HL-60/S4 (cell line): Measurements from ENCODE around the gene TPH1.

ENCODE experiments used
- in situ Hi-C: fragments of 300-500 bp; cut with MboI; formaldehyde crosslinking; loops from 2 replicates; pipeline ENCODE4 v1.14.3; 2022; ENCODE audit warnings: low sequenced_read_pairs

The TPH1 gene

DNA sequence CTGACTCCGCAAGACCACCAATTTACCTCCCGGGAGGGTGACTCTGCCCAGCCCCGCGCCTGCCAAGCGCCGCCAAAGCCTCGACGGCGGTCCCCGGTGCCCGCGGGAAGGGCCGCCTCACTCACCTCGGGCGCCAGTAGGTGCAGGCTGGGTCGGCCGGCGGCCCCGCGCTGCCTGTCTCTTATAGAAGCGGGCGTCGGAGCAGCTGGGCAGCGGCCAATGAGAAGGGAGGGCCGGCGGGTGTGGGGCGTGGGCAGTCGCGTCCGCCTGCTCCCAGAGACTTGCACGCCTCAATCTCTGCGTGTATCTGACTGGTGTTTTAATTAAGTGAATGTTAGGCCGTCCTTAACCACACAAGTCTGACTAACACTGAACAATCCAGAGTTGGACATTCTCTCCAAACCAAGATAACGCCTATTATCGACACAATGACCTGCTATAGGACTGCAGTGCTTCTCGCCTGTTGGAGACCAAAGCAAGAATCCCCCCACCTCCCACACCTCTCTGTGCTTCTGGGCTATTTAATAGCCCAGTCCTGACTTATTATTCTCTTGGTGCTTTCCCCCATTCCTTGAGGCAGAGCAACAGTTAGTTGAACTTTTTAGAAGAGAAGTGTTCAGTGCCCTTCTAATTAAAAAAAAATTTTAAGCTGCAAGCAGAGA is at the start of gene TPH1:
Gene TPH1 (minus strand): TSS at position 154 of the 662 bp plus-strand sequence. CDS start 5,507 bp downstream, outside the sequence.
- in situ Hi-C loops: no loop called here

DNA sequence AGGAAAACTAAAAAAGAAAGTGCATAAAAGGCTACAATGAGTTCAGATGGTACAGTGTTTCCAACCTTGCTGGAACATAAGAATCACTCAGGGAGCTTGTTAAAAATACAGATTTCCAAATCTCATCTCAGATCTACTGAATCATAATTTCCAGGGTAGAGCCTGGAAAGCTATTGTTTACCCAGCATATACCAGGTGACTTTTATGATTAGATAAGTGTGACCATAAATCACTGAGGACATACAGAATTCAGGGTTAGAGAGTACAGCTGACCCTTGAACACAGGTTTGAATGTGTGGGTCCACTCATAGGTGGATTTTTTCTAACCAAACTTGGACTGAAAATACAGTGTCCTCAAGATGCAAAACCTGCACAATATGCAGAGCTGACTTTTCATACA is 47.9 kb upstream of the TPH1 start:
- in situ Hi-C loops: no loop called here

DNA sequence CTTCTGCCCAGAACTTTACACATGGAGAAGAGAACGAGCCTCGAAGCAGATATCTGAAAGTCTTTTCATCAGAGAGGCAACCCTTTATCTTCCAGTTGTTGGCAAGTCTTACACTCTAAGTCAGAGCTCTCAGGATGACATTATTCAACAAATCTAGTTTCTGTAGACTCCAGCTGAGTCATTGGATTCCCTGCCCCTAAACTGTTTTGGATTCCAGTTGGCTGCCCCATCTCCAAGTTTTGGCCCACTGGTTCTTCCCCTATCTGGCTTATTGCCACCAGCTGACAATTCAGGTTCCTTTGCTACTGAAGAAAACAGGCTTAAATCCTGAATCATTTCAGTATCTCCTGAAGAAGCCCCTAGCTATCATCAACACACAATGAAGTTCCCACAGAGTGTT is 45.7 kb upstream of the TPH1 start:
- in situ Hi-C loops: no loop called here

DNA sequence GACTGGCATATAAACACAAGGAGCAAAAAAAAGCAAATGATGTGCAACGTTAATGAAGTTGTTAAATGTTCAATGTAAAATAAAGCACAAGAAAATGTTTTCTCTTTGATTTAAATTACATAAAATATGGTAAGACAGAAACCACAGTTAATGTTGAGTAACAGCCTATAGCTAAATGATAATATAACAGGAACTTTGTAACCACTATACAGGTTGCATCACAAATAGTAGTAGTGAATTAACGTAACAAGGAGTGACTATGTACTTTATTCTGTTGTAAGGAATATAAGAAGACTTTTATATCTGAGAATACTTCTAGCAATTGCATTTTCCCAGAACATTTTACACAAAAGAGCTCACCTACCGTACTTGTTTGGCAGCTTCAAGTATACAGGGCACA is 42.9 kb upstream of the TPH1 start:
- in situ Hi-C loops: no loop called here

DNA sequence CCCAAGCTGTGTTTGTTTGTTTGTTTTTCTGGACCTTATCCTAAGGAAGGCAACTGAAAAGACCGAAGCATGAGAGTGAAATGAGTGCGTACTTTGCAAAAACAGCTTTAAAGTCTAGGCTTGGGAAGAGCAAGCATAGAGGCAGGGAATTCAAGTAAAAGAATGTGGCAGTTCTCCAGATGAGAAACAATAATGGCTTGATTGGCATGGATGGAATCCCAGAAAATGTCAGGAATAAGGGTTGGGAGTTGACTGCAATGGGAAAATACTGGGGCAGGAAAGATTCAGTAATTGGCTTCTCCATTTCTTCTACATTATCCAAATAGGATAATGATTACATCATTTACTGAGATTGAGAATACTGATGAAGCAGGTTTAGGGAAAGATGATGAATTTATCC is 42.3 kb upstream of the TPH1 start:
- in situ Hi-C loops: no loop called here

DNA sequence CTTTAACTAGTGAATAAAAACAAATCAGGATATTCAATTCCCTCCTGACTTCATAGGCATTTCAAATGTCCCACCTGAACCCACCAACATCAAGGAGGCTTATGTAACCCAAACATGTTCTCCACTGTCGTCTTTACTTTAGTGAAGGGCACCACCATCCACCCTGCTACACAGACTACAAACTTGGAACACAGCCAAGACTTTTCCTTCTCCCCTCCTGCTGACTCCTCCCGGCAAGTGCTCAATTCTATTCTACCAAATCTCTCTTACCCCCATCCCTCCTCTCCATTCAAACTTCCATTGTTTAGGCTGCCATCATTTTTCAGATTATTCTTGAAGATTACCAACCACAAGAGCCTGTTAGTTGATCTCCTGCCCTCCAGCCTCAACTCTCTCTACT is 35.5 kb upstream of the TPH1 start:
- in situ Hi-C loops: no loop called here

DNA sequence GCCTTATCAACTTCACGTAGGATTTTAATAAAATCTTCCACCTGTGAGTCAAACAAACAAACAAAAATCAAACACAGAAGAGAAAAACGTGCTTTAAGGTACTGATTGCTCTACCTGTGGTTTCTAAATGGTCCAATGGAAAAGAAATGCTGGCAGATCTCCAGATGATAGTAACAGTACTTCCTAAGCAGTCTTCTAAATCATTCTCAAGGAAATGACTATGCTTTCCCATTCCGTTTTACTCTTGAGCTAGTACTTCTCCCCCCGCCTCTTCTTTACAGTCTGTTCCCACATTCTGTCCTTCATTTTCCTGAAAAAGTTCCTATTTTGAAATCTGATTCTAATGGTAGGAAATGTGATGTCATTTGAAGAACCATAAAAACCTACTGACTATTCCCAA is 34.4 kb upstream of the TPH1 start:
- in situ Hi-C loops: no loop called here

DNA sequence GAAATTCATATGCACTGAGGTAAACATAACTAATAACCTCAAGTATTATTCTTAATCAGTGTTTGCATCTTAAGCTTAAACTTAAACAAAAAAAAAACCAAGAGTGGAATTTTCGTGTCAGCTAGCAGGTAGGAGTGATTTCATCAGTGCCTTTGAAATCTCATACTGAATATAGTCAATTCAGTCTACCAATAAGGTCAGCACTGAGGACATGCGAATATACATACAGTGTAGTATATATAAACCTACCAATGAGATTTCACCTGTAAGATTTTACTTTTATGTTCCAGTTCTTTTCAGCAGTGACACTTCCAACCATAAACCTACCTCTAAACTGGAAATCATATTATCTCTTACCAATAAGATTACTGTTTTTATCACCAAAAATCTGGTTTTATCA is 32.8 kb upstream of the TPH1 start:
- in situ Hi-C loops: no loop called here

DNA sequence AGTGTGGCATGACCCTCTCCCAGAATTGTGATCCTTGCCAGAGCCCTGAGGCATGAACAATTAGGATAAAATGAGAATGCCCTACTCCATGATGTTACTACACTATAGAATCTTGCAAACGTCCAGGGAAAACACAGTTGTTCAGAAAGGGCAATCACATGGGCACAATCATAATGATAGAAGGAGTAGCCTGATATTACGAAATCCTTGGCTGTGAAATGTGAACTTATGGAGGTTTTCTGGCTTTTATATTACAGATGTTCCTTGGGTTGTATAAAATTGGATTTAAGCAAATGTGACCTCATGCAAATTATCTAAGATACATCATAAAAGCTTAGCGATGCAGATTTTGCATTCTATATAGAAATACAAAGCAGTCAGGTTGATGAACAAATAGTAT is 29.4 kb upstream of the TPH1 start:
- in situ Hi-C loops: no loop called here

DNA sequence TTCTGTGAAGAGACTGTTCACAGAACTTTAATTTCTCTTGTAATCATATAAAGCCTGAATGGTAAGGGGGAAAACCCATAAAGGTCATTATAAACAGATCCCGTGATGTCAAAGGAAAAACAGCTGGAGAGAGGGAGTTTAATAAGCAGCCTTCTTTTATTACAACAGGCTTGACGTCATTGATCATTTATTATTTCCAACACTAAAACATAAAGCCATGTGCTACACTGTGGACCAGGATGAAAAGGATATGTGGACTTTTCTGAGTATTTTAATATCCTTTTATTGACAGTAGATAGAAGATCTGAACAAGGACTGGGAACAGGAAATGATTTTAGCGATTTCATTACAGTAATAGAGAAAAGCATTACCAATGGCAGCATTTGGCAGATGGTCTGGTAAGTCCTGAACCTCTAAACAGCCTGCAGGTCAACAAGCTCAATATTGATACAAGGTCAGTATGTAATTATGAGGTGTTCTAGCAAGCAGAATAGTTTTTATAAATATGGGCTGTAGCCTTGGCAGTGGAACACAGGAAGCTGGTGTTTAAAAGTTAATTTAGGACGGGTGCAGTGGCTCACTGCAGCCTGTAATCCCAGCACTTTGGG is 25.1 kb upstream of the TPH1 start:
- in situ Hi-C loops: no loop called here

DNA sequence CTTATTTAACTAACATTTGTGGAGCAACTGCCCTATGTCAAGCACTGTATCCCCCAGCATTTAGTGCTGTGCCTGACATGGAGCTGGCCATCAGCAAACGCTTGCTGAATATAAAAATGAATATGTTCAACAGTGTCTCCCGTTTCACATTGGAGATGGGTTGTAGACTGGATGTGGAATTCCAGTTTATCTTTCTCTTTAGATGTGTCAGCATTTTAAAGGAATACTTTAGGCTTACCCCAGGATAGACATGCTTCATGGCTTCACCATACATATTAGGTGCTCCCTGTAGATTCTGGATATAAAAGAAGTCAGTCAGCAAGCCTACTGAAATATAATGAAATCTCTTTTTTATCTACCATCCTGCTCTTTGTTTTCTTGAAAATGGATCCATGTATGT is 21.3 kb upstream of the TPH1 start:
- in situ Hi-C loops: no loop called here

DNA sequence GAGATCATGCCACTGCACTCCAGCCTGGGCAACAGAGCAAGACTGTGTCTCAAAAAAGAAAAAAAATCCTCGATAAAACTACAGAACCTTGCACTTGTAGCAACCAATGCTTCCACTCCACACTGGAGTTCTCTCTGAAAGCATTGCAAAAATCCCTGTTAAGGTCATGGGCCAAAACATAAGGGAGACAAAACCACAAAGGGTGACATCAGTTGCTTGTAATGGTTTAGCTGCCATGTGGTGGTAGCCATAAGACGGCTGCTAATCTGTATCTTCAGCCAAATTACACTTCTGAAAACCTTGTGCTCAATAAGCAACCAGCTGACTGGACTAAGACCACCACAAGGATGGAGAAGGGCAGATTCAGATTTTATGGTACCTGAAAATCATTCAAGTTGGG is 20.6 kb upstream of the TPH1 start:
- in situ Hi-C loops: no loop called here

DNA sequence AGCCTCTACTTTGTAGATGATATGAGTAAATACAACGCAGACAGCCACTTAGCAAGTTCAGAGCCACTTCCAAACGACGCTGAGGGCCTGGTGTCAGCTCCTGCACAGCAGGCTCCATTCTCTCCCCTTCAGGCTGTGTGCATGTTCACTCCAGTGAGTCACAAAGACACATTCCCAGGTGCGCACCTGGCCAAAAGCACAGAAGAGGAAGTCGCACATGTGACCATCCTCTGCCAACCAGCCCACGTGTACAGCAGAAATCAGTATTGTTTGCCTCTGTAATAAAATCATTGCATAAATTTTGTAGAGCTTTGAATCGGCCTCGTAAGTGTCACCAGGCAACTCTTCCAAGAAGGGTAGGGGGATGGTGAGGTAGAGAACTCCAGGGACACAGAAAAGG is 19.5 kb upstream of the TPH1 start:
- in situ Hi-C loops: no loop called here

DNA sequence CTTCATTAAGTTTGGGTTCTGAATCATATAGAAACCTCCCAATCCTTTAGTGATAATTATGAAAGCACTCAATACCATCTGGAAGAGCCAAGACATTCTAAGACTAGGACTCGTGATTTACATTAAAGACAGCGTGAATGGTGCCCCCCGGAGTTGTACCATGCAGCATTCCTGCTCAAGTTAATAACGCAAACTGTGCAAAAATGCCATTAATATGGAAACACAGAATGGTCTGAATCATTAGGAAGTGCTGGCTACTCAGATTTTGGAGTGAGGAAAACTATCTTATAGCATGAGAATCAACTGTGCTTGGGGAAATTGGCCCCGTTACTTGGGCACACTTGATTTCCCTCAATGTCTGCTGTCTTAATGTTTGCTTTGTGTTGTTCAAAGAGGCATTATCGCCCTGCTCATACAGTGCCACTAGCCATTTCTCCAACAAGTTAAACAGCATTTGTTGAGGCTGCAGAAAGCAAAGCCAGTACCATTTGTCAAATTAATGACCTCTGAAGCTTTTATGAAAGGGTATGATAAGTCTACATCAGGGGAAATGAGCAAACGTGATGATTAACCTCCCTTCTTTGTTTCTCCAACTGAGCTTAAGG is 18.5 kb upstream of the TPH1 start:
- in situ Hi-C loops: no loop called here

DNA sequence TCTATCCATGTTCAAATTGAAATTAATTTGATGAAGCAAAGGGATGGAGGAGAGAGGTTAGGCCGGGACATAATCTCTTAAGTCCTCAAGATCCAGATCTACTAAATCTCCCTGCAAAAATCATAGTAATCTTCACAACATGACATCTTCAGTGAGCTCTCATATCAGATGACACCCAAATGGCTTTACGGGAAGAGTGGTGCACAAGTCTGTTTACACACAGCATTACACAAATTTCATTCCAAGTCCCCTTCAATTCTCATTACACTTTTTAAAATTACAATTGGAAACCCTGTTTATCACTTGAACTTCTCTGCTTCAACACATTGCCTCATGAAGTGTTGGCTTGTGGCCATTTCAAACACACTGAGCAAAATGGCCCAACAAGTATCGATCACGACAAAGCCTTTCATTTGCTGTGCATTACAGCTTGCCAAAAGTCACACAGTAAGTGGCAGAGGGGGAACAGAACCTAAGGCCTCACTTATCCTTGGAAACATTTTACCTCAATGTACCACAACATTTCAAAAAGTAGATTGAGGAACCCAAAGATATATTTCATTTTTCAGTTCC is 17.9 kb upstream of the TPH1 start:
- in situ Hi-C loops: no loop called here

DNA sequence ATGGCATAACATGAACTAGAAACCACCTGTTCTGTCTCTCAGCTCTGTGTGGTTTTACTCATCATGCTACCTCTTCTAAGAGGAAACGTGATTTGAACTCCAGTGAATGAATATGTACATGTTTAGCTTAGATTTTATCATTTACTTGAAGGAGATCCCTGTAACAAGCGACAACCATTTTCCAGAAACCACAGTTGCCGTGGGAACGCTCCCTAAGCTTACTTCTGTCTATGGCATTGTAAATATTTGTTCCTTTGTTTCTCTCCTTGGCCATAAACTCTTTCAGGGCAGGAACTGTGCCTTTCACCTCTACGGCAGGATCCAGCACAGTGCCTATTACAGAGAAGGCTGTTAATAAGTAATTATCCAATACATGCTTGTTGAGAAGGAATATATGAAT is 17.1 kb upstream of the TPH1 start:
- in situ Hi-C loops: no loop called here

DNA sequence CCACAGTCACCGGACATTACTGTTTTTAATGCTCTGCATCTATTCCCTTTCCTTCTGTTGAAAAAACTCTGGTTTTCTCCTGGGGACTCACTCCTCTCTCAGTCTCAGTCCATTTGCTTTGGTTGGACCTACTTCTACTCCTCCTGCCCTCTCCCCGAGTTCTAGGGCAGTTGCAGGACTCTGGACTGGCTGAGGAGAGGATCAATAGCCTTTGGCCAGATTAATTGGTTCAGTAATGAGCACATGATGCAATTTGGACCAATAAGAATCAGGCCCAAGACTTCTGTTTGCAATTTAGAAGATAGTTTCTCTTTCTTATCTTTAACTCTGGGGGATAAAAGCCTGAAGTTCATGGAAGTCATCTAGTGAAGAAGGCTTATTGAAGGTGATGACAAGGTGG is 15.3 kb upstream of the TPH1 start:
- in situ Hi-C loops: no loop called here

DNA sequence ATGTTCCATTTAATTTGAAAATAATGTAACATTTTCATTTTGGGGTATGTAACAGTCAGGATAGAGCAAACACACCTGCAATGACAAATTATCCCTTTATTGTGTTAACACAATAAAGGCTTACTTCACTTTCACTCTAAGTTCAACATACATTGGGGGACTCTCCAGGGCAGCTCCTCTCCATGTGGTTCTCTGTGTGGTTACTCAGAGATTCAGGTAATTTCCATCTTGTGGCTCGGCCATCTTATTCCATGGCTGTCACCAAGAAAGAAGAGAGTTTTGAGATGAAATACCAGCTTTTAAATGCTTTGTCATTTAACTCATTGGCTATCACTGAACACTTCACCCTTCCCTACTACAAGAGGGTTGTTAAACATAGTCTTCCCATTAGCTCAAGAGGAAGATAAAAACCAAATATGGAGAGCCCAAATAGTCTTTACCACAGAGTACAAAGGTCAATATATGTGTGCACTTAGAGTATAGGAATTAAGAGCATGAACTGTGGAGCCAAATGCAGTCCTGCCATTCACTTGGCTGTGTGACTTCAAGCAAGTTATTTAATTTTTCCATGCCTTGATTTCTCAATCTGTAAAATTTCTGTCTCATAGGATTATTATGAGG is 10.6 kb upstream of the TPH1 start:
- in situ Hi-C loops: no loop called here

DNA sequence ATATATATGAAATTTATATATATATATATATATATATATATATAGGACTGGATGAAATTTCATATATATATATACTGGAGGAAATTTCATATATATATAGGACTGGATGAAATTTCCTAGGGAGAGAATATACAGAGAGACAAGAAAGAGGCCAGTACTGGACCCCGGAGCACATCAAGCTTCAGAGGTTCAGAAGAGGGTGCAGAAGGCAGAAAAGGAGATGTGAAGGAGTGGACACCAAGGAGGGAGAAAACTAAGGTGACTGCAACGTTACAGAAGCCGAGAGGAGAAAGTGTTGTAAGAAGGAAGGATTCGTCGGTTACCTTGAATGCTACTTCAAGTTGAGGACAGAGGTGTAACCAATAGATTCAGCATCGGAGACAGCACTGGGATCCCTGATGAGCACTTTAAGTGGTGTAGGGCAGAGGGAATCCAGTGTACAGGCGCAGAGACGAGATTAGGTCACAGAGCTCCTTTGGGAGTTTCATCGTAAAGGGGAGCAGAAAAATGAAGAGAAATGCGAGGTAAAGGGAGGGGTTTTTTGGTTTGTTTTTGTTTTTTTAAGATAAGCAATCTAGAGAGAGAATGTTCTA is 8.5 kb upstream of the TPH1 start:
- in situ Hi-C loops: no loop called here

DNA sequence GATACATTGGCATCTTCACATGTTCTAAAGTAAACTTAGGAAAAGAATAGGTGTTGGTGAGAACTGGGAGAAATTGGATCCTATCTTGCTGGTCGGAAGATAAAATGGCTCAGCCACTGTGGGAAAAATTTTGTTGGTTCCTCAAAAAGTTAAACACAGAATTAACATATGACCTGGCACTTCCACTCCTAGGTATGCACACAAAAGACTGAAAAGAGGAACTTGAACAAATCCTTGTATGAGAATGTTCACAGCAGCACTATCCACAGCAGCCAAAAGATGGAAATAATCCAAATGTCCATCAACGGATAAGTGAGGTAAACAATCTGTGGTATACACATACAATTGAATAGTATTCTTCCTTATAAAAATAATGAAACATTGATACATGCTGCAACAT is 4.8 kb upstream of the TPH1 start:
- in situ Hi-C loops: no loop called here

DNA sequence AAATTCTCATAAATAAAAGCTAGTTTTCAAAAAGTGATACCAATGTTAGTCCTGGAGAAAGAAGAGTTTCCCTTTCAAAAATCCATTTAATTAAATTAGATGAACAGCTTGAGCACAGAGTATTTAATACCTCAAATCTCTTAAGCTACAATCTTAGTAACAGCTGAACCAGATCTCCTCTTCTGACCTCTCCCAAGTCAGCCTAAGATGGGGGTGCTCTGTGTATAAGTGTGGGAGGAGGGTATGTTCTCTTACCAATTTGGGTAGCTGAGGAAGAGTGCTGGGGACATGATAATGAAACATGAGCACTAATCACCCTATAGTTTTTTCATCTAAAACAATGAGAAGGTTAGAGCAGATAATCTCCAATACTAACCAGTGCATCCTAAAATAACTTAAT is 9.6 kb downstream of the TPH1 start:
- in situ Hi-C loops: no loop called here

DNA sequence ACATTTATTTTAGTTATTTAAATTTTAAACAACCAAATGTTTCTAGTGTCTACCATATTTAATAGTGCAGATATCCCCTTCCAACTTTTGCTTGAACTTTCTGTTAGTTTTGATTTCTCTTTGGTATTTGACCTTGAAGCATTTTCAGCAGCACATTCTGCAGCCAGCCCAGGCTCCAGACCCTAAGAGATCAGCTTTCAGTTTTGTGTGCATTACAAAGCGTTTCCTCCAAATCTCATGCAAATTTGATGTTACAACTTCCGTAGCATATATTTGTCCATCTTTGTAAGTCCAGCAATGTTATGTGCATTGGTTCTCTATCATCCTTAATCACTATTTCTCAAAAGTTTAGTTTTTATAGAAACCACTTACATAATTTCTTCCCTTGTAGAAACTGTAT is 18.6 kb downstream of the TPH1 start:
- in situ Hi-C loops: no loop called here
